ENCODE data around the gene RBM15B. TPM values are rescaled to one million over a fixed set of nuclear protein-coding genes. Genes with fewer than 3 reads are reported as not detected.

Gene RBM15B
- total RNA-seq, 1 experiment from 2014 or later = 55.6 TPM

GRCh38 chr3:51375571-51375970 is 15.5 kb upstream of the RBM15B start (continued):
- TF ChIP-seq STAT6 (CRISPR knock-in tag; conservative IDR thresholded peaks at IDR 0.05; ENCODE audit: low read depth) = no peak

GRCh38 chr3:51378065-51378464 is 13.0 kb upstream of the RBM15B start:
- no peaks in the 10 kb centered on the region for H3K36me3 Mint-ChIP-seq
- DNase-seq (ENCODE audit: low spot score) = no peak
- CTCF ChIA-PET = interaction anchor here (0.7 to 3.4 kb wide), 4 partner anchors 12 to 776 kb away, joined by 3 to 15 read pairs (median 4); partner anchors contain the start of gene RBM15B
- POLR2A ChIA-PET = interaction anchor here (0.6 kb wide), 1 partner anchor 11 kb away, joined by 4 read pairs; no protein-coding TSS in a partner anchor
- H3K4me3 Mint-ChIP-seq = no peak overlapping the region
- no peak for ATAC-seq
- no peaks in the 10 kb centered on the region for H3K27me3 Mint-ChIP-seq (ENCODE audit: low read depth)
- no peak overlapping the region for H3K27ac Mint-ChIP-seq
- no peaks in the 10 kb centered on the region for H3K9me3 Mint-ChIP-seq
- peaks cover 2% of the 10 kb centered on the region for H3K4me1 Mint-ChIP-seq
- TF ChIP-seq HMGA2 (CRISPR knock-in tag; IDR thresholded peaks at IDR 0.05) = no peak
- TF ChIP-seq ERG (CRISPR knock-in tag; IDR thresholded peaks at IDR 0.05) = no peak
- no peak for TF ChIP-seq FOXK1 (CRISPR knock-in tag; IDR thresholded peaks at IDR 0.05)
- TF ChIP-seq E2F1 (CRISPR knock-in tag; IDR thresholded peaks at IDR 0.05) = no peak
- no peak for TF ChIP-seq ATF6 (CRISPR knock-in tag; IDR thresholded peaks at IDR 0.05)
- no peak for TF ChIP-seq ZNF232 (CRISPR knock-in tag; IDR thresholded peaks at IDR 0.05)
- TF ChIP-seq CREM (CRISPR knock-in tag; IDR thresholded peaks at IDR 0.05) = no peak
- no peak for TF ChIP-seq ARID4B (CRISPR knock-in tag; IDR thresholded peaks at IDR 0.05; ENCODE audit: borderline replicate concordance)
- TF ChIP-seq ZNF423 (CRISPR knock-in tag; IDR thresholded peaks at IDR 0.05) = no peak
- TF ChIP-seq ESRRA (CRISPR knock-in tag; IDR thresholded peaks at IDR 0.05; ENCODE audit: borderline replicate concordance) = no peak
- TF ChIP-seq EMX1 (CRISPR knock-in tag; IDR thresholded peaks at IDR 0.05) = no peak
- no peak for TF ChIP-seq ATF2 (CRISPR knock-in tag; IDR thresholded peaks at IDR 0.05; ENCODE audit: borderline replicate concordance, low read depth)
- no peak for TF ChIP-seq CTCF (IDR thresholded peaks at IDR 0.05)
- no peak for TF ChIP-seq CBFB (CRISPR knock-in tag; IDR thresholded peaks at IDR 0.05; ENCODE audit: low read depth)
- TF ChIP-seq ZBTB43 (CRISPR knock-in tag; IDR thresholded peaks at IDR 0.05) = no peak
- no peak for TF ChIP-seq TEAD4 (CRISPR knock-in tag; IDR thresholded peaks at IDR 0.05)
- no peak for TF ChIP-seq RORB (CRISPR knock-in tag; IDR thresholded peaks at IDR 0.05)
- no peak for TF ChIP-seq NFATC4 (CRISPR knock-in tag; IDR thresholded peaks at IDR 0.05)

All from WTC11 (cell line).